ENCODE measurements around the gene FIGNL2. TPM values are rescaled to one million over a fixed set of nuclear protein-coding genes. Genes with fewer than 3 reads are reported as not detected.

FIGNL2 gene
- total RNA-seq, 1 donor from 2014 or later, result 6.7 TPM

- DNase-seq (ENCODE audit: low read depth), result no peak
- Mint-ChIP-seq H3K4me3 (ENCODE audit: unreplicated experiment) (no peak overlapping the region), H3K36me3 (ENCODE audit: low read depth, unreplicated experiment) (no peaks in the 10 kb centered on the region), H3K27ac (ENCODE audit: unreplicated experiment) (no peak overlapping the region), H3K27me3 (ENCODE audit: low read depth, unreplicated experiment) (peaks cover 24% of the 10 kb centered on the region), H3K9me3 (ENCODE audit: unreplicated experiment) (no peaks in the 10 kb centered on the region), H3K4me1 (ENCODE audit: low read depth, unreplicated experiment) (peaks cover 2% of the 10 kb centered on the region)
- Histone ChIP-seq H3K27ac (ENCODE audit: low read depth, low read length) (no peak overlapping the region), H3K79me2 (ENCODE audit: insufficient read depth, low read length) (no peaks in the 10 kb centered on the region), H3K36me3 (ENCODE audit: insufficient read depth, low read length) (no peaks in the 10 kb centered on the region), H3K9ac (ENCODE audit: low read length) (no peak overlapping the region), H4K20me1 (ENCODE audit: insufficient read depth, low read length) (no peaks in the 10 kb centered on the region), H3K4me3 (ENCODE audit: insufficient read depth, low read depth, low read length) (no peak overlapping the region), H2AFZ (ENCODE audit: low read depth, low read length) (no peak overlapping the region), H3K4me2 (ENCODE audit: low read length) (no peak overlapping the region), H3K9me3 (ENCODE audit: insufficient read depth, low read depth, low read length) (no peaks in the 10 kb centered on the region), H3K27me3 (ENCODE audit: insufficient read depth, low read length) (no peaks in the 10 kb centered on the region), H3K4me1 (ENCODE audit: insufficient read depth, low read length) (peaks cover 9% of the 10 kb centered on the region)
- no peak for FAIRE-seq
- TF ChIP-seq CTCF (IDR thresholded peaks at IDR 0.05; ENCODE audit: insufficient read depth, low read depth, low read length) (no peak), EZH2 (IDR thresholded peaks at IDR 0.05; ENCODE audit: insufficient read depth, low read length) (no peak)
Measured at GRCh38 chr12:51890511-51891171, 42.1 kb upstream of the FIGNL2 start.

- H3K4me1 Mint-ChIP-seq (ENCODE audit: low read depth, unreplicated experiment), result peaks cover 2% of the 10 kb centered on the region
- Histone ChIP-seq H3K4me1 (ENCODE audit: insufficient read depth, low read length) (peaks cover 13% of the 10 kb centered on the region), H3K9ac (ENCODE audit: low read length) (no peak overlapping the region), H2AFZ (ENCODE audit: low read depth, low read length) (no peak overlapping the region), H3K27me3 (ENCODE audit: insufficient read depth, low read length) (no peaks in the 10 kb centered on the region), H3K79me2 (ENCODE audit: insufficient read depth, low read length) (no peaks in the 10 kb centered on the region), H3K9me3 (ENCODE audit: insufficient read depth, low read depth, low read length) (peaks cover 2% of the 10 kb centered on the region), H3K4me2 (ENCODE audit: low read length) (no peak overlapping the region), H3K27ac (ENCODE audit: low read depth, low read length) (no peak overlapping the region), H3K36me3 (ENCODE audit: insufficient read depth, low read length) (no peaks in the 10 kb centered on the region), H4K20me1 (ENCODE audit: insufficient read depth, low read length) (no peaks in the 10 kb centered on the region), H3K4me3 (ENCODE audit: insufficient read depth, low read depth, low read length) (no peak overlapping the region)
- no peak for FAIRE-seq
- peaks cover under 1% of the 10 kb centered on the region for H3K9me3 Mint-ChIP-seq (ENCODE audit: unreplicated experiment)
- no peak overlapping the region for H3K4me3 Mint-ChIP-seq (ENCODE audit: unreplicated experiment)
- no peaks in the 10 kb centered on the region for H3K36me3 Mint-ChIP-seq (ENCODE audit: low read depth, unreplicated experiment)
- DNase-seq (ENCODE audit: low read depth), result no peak
- no peak overlapping the region for H3K27ac Mint-ChIP-seq (ENCODE audit: unreplicated experiment)
- peaks cover 21% of the 10 kb centered on the region for H3K27me3 Mint-ChIP-seq (ENCODE audit: low read depth, unreplicated experiment)
- TF ChIP-seq CTCF (IDR thresholded peaks at IDR 0.05; ENCODE audit: insufficient read depth, low read depth, low read length) (no peak), EZH2 (IDR thresholded peaks at IDR 0.05; ENCODE audit: insufficient read depth, low read length) (no peak)
Measured at GRCh38 chr12:51890133-51890464, 41.6 kb upstream of the FIGNL2 start.
